HCT116 (cell line): Measurements from ENCODE around the gene SLC16A7. TPM values are rescaled to one million over a fixed set of nuclear protein-coding genes. Genes with fewer than 3 reads are reported as not detected.

ENCODE experiments used
- ATAC-seq: fragments of 200-7000 bp; cut with Tn5 transposase; 2 replicates; pipeline ENCODE4 v1.9.1; 2020; ENCODE audit warnings: mild to moderate bottlenecking, moderate library complexity
- BruUV-seq: library from RNA; stranded (reverse); fragments of 400-500 nt; replicated peaks from 2 replicates; lab custom pipeline; 2021; lab: Mats Ljungman, UMichigan
- CTCF ChIA-PET: fragments of 300-600 bp; sonication (Branson Sonifier 250); formaldehyde crosslinking; loops from one replicate; lab custom pipeline; 2021; ENCODE audit warnings: antibody characterized with exemption; lab: Charles Lee
- POLR2A ChIA-PET: fragments of 300-600, 350-600 bp; sonication (Branson Sonifier 250); formaldehyde crosslinking; loops from one replicate; lab custom pipeline; 2021; ENCODE audit warnings: antibody characterized with exemption; lab: Charles Lee
- RAD21 ChIA-PET, 2 experiments: fragments of 300-600 bp; sonication (Branson Sonifier 250); formaldehyde crosslinking; loops; one replicate each; lab custom pipeline; 2023; ENCODE audit warnings: low total read pairs in 2 of 2; ENCODE audit not compliant: uncharacterized antibody in 2 of 2, unreplicated experiment in 2 of 2, low non-redundant PET in 1 of 2; lab: Charles Lee
- DNase-seq: peaks from one replicate; pipeline ENCODE4 v3.0.0-alpha.2; 2010; ENCODE audit warnings: low read depth, low spot score
- H2AFZ ChIP-seq: fragments of 200-600 bp; shearing (Covaris generic), sonication (generic); 2 replicates; pipeline ENCODE4 v1.6.1; 2017; ENCODE audit warnings: low read depth, mixed run types, mixed read lengths, antibody characterized with exemption, low read length; ENCODE audit not compliant: poor library complexity, severe bottlenecking
- H3K27ac ChIP-seq: 2 replicates; pipeline ENCODE4 v1.5.1; 2012; ENCODE audit warnings: low read depth, low read length
- H3K27me3 ChIP-seq: fragments of 200-600 bp; sonication (generic); 2 replicates; pipeline ENCODE4 v1.6.1; 2016; ENCODE audit warnings: mixed run types, low read length, mixed read lengths; ENCODE audit not compliant: insufficient read depth
- H3K36me3 ChIP-seq, 2 experiments: fragments of 200-500 bp in 1 of 2; fragments of 200-600 bp in 1 of 2; sonication (Bioruptor generic) in 1 of 2; sonication (generic) in 1 of 2; 2 replicates each; pipeline versions ENCODE4 v1.5.1 to v1.6.1; 2014 to 2016; ENCODE audit warnings: low read length in 2 of 2, inconsistent platforms in 1 of 2, mixed read lengths in 1 of 2, mixed run types in 1 of 2; ENCODE audit not compliant: insufficient read depth in 2 of 2, control insufficient read depth in 1 of 2
- H3K4me1 ChIP-seq, 2 experiments: fragments of 200-600 bp in 1 of 2; sonication (generic) in 1 of 2; 2 replicates each; pipeline versions ENCODE4 v1.5.1 to v1.6.1; 2012 to 2017; ENCODE audit warnings: low read length in 2 of 2, inconsistent platforms in 1 of 2, mild to moderate bottlenecking in 1 of 2, mixed read lengths in 1 of 2, mixed run types in 1 of 2, moderate library complexity in 1 of 2; ENCODE audit not compliant: insufficient read depth in 2 of 2, control insufficient read depth in 1 of 2
- H3K4me2 ChIP-seq: fragments of 200-600 bp; sonication (generic); 2 replicates; pipeline ENCODE4 v1.6.1; 2017; ENCODE audit warnings: mixed run types, low read length, mixed read lengths
- H3K4me3 ChIP-seq, 2 experiments: fragments of 200-600 bp in 1 of 2; sonication (generic) in 1 of 2; replicated peaks in 1 of 2; 2 replicates each; pipeline ENCODE4 v1.5.1; 2011 to 2016; ENCODE audit warnings: low read length in 2 of 2, control low read depth in 1 of 2, low read depth in 1 of 2, mild to moderate bottlenecking in 1 of 2, mixed read lengths in 1 of 2, mixed run types in 1 of 2
- H3K79me2 ChIP-seq: fragments of 200-600 bp; sonication (generic); 2 replicates; pipeline ENCODE4 v1.6.1; 2017; ENCODE audit warnings: mild to moderate bottlenecking, mixed run types, low read length, moderate library complexity, mixed read lengths; ENCODE audit not compliant: insufficient read depth
- H3K9ac ChIP-seq: fragments of 200-600 bp; sonication (generic); 2 replicates; pipeline ENCODE4 v1.6.1; 2016; ENCODE audit warnings: low read length, mixed read lengths
- H3K9me2 ChIP-seq: fragments of 200-600 bp; sonication (generic), shearing (Covaris generic); 2 replicates; pipeline ENCODE4 v1.6.1; 2017; ENCODE audit warnings: mixed run types, mild to moderate bottlenecking, moderate library complexity; ENCODE audit not compliant: insufficient read depth
- H3K9me3 ChIP-seq, 2 experiments: fragments of 200-500 bp in 1 of 2; fragments of 200-600 bp in 1 of 2; sonication (Bioruptor generic) in 1 of 2; sonication (generic) in 1 of 2; 2 replicates each; pipeline ENCODE4 v1.6.1; 2014 to 2017; ENCODE audit warnings: low read length in 2 of 2, mixed read lengths in 2 of 2, inconsistent platforms in 1 of 2, low read depth in 1 of 2, mild to moderate bottlenecking in 1 of 2, mixed run types in 1 of 2, moderate library complexity in 1 of 2; ENCODE audit not compliant: control insufficient read depth in 1 of 2, insufficient read depth in 1 of 2
- H4K20me1 ChIP-seq: fragments of 200-600 bp; sonication (generic), shearing (Covaris generic); 2 replicates; pipeline ENCODE4 v1.6.1; 2017; ENCODE audit warnings: mixed run types, mild to moderate bottlenecking, moderate library complexity; ENCODE audit not compliant: insufficient read depth
- ATF3 ChIP-seq: IDR thresholded peaks from 2 replicates; pipeline ENCODE4 v1.6.1; 2012
- CBX3 ChIP-seq: IDR thresholded peaks from 2 replicates; pipeline ENCODE4 v1.6.1; 2012; ENCODE audit warnings: low read depth
- EZH2phosphoT487 ChIP-seq: fragments of 200-600 bp; IDR thresholded peaks from 2 replicates; pipeline ENCODE4 v1.6.1; 2018; ENCODE audit warnings: antibody characterized with exemption, borderline replicate concordance
- FOSL1 ChIP-seq: IDR thresholded peaks from 2 replicates; pipeline ENCODE4 v1.6.1; 2012; ENCODE audit warnings: low read depth
- MAX ChIP-seq: IDR thresholded peaks from 2 replicates; pipeline ENCODE4 v1.6.1; 2012
- REST ChIP-seq: IDR thresholded peaks from 2 replicates; pipeline ENCODE4 v1.6.1; 2012; ENCODE audit warnings: low read depth
- SIN3A ChIP-seq: IDR thresholded peaks from 2 replicates; pipeline ENCODE4 v1.6.1; 2012; ENCODE audit warnings: low read depth
- SP1 ChIP-seq: IDR thresholded peaks from 2 replicates; pipeline ENCODE4 v1.6.1; 2012; ENCODE audit warnings: low read depth
- SRF ChIP-seq: IDR thresholded peaks from 2 replicates; pipeline ENCODE4 v1.6.1; 2012; ENCODE audit warnings: low read depth
- TCF7L2 ChIP-seq: IDR thresholded peaks from 2 replicates; pipeline ENCODE4 v1.7.0; 2011; ENCODE audit warnings: borderline replicate concordance, inconsistent platforms; ENCODE audit not compliant: insufficient read depth, insufficient read length; ENCODE audit errors: extremely low read depth
- YY1 ChIP-seq: IDR thresholded peaks from 2 replicates; pipeline ENCODE4 v1.6.1; 2011; ENCODE audit warnings: low read length, low read depth, moderate library complexity, mild to moderate bottlenecking; ENCODE audit not compliant: insufficient replicate concordance; ENCODE audit errors: extremely low read depth
- ZFX ChIP-seq: fragments of 450-650 bp; IDR thresholded peaks from 2 replicates; pipeline ENCODE4 v1.6.1; 2017
- ZNF274 ChIP-seq: fragments of 200-500 bp; sonication (Bioruptor generic); IDR thresholded peaks from 2 replicates; pipeline ENCODE4 v1.6.1; 2014; ENCODE audit warnings: mild to moderate bottlenecking, low read depth, low read length, inconsistent platforms
- intact Hi-C: fragments of 100-400 bp; cut with micrococcal nuclease; formaldehyde crosslinking; loops from 2 replicates; pipeline ENCODE4 v1.10.0; 2022
- total RNA-seq: library from RNA; stranded (reverse); gene quantifications from one replicate; pipeline ENCODE4 v1.2.1, GENCODE V29; 2021; ENCODE audit not compliant: unreplicated experiment

SLC16A7 gene
- total RNA-seq, 1 experiment from 2014 or later: 10.0 TPM

GRCh38 chr12:59675461-59675860, 79.6 kb downstream of the SLC16A7 start:
- ATAC-seq (no peak), DNase-seq (no peak)
- Histone ChIP-seq H3K27ac (no peak overlapping the region), H3K9me2 (no peaks in the 10 kb centered on the region), H3K4me1 (no peaks in the 10 kb centered on the region), H3K36me3 (no peaks in the 10 kb centered on the region), H3K4me2 (no peak overlapping the region), H3K79me2 (no peaks in the 10 kb centered on the region), H4K20me1 (no peaks in the 10 kb centered on the region), H3K9me3 (no peaks in the 10 kb centered on the region), H3K4me3 (no peak overlapping the region), H2AFZ (no peak overlapping the region), H3K27me3 (no peaks in the 10 kb centered on the region), H3K9ac (no peak overlapping the region)
- intact Hi-C loops: no loop called here
- BruUV-seq: no TSS peak
- ChIA-PET POLR2A (no interaction called here), RAD21 (no interaction called here), CTCF (no interaction called here)
- TF ChIP-seq MAX: no peak
- TF ChIP-seq SP1: no peak
- no peak for TF ChIP-seq SIN3A
- no peak for TF ChIP-seq REST
- no peak for TF ChIP-seq FOSL1
- TF ChIP-seq EZH2phosphoT487: no peak
- TF ChIP-seq SRF: no peak

- no TSS peak for BruUV-seq
- ATAC-seq: no peak
- Histone ChIP-seq H3K4me3 (no peak overlapping the region), H3K27ac (no peak overlapping the region), H3K9me3 (no peaks in the 10 kb centered on the region), H3K9ac (no peak overlapping the region), H3K9me2 (no peaks in the 10 kb centered on the region), H3K27me3 (no peaks in the 10 kb centered on the region), H3K4me2 (no peak overlapping the region), H3K4me1 (no peaks in the 10 kb centered on the region), H2AFZ (no peak overlapping the region), H3K79me2 (no peaks in the 10 kb centered on the region), H4K20me1 (no peaks in the 10 kb centered on the region), H3K36me3 (no peaks in the 10 kb centered on the region)
- CTCF ChIA-PET: no interaction called here
- DNase-seq: no peak
- intact Hi-C loops: no loop called here
- RAD21 ChIA-PET: no interaction called here
- POLR2A ChIA-PET: no interaction called here
- TF ChIP-seq TCF7L2: no peak
- no peak for TF ChIP-seq ATF3
- TF ChIP-seq YY1: no peak
- no peak for TF ChIP-seq ZFX
- TF ChIP-seq ZNF274: no peak
- TF ChIP-seq CBX3: no peak
- no peak for TF ChIP-seq EZH2phosphoT487
- TF ChIP-seq REST: no peak
- no peak for TF ChIP-seq MAX
- no peak for TF ChIP-seq SP1
Measured at GRCh38 chr12:59677857-59678256, 82.0 kb downstream of the SLC16A7 start.
